ENCODE results near the gene LY6G6F. TPM values are rescaled to one million over a fixed set of nuclear protein-coding genes. Genes with fewer than 3 reads are reported as not detected.

The LY6G6F gene
- total RNA-seq, 2 experiments from 2014 or later = not detected

DNA sequence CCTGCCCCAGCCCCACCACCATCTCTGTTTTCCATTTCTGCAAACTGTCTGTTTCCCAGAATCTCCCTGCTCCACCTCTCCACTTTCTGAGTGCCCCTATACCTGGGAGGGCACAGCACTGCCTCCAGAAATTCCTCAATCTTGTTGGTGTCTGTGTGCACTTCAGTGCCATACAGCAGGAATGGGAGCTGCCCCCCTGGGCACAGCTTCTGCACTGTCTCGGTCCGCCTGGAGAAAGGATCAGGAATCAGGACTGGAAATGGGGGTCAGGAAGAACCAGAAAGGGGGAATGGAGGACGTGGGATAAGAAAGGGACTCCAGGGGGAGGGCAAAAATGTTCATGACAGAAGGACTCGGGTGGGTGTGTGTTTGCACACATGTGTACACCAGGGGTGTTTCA lies 27.1 kb downstream of the LY6G6F start:
- no peaks in the 10 kb centered on the region for H3K27me3 Mint-ChIP-seq
- peak overlapping the region; percentile 85 for H3K27ac Mint-ChIP-seq
- H3K4me3 ChIP-seq (ENCODE audit: low read length) = no peak overlapping the region
- TF ChIP-seq, protein P1, sequence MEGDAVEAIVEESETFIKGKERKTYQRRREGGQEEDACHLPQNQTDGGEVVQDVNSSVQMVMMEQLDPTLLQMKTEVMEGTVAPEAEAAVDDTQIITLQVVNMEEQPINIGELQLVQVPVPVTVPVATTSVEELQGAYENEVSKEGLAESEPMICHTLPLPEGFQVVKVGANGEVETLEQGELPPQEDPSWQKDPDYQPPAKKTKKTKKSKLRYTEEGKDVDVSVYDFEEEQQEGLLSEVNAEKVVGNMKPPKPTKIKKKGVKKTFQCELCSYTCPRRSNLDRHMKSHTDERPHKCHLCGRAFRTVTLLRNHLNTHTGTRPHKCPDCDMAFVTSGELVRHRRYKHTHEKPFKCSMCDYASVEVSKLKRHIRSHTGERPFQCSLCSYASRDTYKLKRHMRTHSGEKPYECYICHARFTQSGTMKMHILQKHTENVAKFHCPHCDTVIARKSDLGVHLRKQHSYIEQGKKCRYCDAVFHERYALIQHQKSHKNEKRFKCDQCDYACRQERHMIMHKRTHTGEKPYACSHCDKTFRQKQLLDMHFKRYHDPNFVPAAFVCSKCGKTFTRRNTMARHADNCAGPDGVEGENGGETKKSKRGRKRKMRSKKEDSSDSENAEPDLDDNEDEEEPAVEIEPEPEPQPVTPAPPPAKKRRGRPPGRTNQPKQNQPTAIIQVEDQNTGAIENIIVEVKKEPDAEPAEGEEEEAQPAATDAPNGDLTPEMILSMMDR (IDR thresholded peaks at IDR 0.05) = no peak
- intact Hi-C loops (cut with DNase I, micrococcal nuclease) = no loop called here
- ChIA-PET CTCF (interaction anchor here (2.0 kb wide), 1 partner anchor 36 kb away, joined by 4 read pairs; no protein-coding TSS in a partner anchor), POLR2A (no interaction called here)
- peak overlapping the region; percentile 89 to 90 for H3K27ac ChIP-seq (ENCODE audit: low read depth in 1 of 2, low read length in 2 of 2)
- DNase-seq (no peak), ATAC-seq (ENCODE audit: poor library complexity) (no peak)
- H3K27me3 ChIP-seq (ENCODE audit: control insufficient read depth in 1 of 2, insufficient read depth in 2 of 2, low read length in 2 of 2) = no peaks in the 10 kb centered on the region
- H3K4me3 Mint-ChIP-seq = peak overlapping the region; percentile 71
- no peaks in the 10 kb centered on the region for H3K9me3 ChIP-seq (ENCODE audit: control insufficient read depth in 1 of 2, insufficient read depth in 1 of 2, low read length in 2 of 2)
- peaks cover 39% of the 10 kb centered on the region for H3K36me3 ChIP-seq (ENCODE audit: insufficient read depth, low read length)
- H3K36me3 Mint-ChIP-seq (ENCODE audit: low read depth) = peaks cover 65% of the 10 kb centered on the region
- H3K4me1 Mint-ChIP-seq (ENCODE audit: low read depth) = peaks cover 83% of the 10 kb centered on the region
- no peaks in the 10 kb centered on the region for H3K9me3 Mint-ChIP-seq
- H3K4me1 ChIP-seq (ENCODE audit: insufficient read depth, low read length) = peaks cover 73% of the 10 kb centered on the region

DNA sequence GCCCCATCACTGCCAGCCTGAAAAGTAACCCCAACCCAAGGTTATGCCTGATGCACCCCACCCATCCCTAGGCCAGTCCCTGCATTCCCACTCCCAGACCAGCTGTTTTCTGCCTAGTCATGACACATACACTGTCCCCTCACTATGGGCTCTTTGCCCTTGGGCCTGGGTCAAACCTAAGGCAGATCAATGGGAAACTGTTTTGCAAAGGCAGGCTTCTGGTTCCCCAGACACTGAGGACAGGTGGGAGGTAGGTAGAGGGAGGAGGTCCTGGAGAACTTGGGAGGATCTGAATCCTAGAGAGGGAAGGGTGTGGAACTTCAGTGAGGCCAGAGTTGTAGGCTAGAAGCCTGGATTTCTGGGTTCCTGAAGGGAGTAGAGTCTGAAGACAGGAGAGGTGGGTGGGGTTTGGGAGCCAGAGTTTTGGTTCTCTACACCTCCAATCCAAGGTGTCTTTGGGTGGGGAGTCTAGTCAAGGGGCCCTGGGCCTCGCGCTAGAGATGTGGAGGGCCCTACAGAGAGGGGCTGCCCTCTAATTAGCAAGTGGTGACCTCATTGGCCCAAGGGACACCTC lies 27.7 kb downstream of the LY6G6F start:
- peaks cover 39% of the 10 kb centered on the region for H3K36me3 ChIP-seq (ENCODE audit: insufficient read depth, low read length)
- TF ChIP-seq, protein P1 (IDR thresholded peaks at IDR 0.05) = no peak
- Mint-ChIP-seq H3K4me3 (peak overlapping the region; percentile 90), H3K4me1 (ENCODE audit: low read depth) (peaks cover 84% of the 10 kb centered on the region), H3K9me3 (no peaks in the 10 kb centered on the region), H3K27me3 (no peaks in the 10 kb centered on the region), H3K36me3 (ENCODE audit: low read depth) (peaks cover 64% of the 10 kb centered on the region), H3K27ac (peak overlapping the region; percentile 85)
- ATAC-seq (ENCODE audit: poor library complexity) = no peak
- no peak for DNase-seq
- POLR2A ChIA-PET = interaction anchor here (0.5 to 1.9 kb wide), 3 partner anchors 80 to 1120 kb away, joined by 4 to 12 read pairs (median 5); partner anchors contain the start of genes HSPA1A and HSPA1L
- no peaks in the 10 kb centered on the region for H3K9me3 ChIP-seq (ENCODE audit: control insufficient read depth in 1 of 2, insufficient read depth in 1 of 2, low read length in 2 of 2)
- CTCF ChIA-PET = interaction anchor here (2.0 kb wide), 1 partner anchor 35 kb away, joined by 4 read pairs; no protein-coding TSS in a partner anchor
- H3K27ac ChIP-seq (ENCODE audit: low read depth in 1 of 2, low read length in 2 of 2) = peak overlapping the region; percentile 89 to 90
- H3K27me3 ChIP-seq (ENCODE audit: control insufficient read depth in 1 of 2, insufficient read depth in 2 of 2, low read length in 2 of 2) = no peaks in the 10 kb centered on the region
- H3K4me1 ChIP-seq (ENCODE audit: insufficient read depth, low read length) = peaks cover 73% of the 10 kb centered on the region
- intact Hi-C loops (cut with DNase I, micrococcal nuclease) = no loop called here
- H3K4me3 ChIP-seq (ENCODE audit: low read length) = peak overlapping the region; percentile 75

DNA sequence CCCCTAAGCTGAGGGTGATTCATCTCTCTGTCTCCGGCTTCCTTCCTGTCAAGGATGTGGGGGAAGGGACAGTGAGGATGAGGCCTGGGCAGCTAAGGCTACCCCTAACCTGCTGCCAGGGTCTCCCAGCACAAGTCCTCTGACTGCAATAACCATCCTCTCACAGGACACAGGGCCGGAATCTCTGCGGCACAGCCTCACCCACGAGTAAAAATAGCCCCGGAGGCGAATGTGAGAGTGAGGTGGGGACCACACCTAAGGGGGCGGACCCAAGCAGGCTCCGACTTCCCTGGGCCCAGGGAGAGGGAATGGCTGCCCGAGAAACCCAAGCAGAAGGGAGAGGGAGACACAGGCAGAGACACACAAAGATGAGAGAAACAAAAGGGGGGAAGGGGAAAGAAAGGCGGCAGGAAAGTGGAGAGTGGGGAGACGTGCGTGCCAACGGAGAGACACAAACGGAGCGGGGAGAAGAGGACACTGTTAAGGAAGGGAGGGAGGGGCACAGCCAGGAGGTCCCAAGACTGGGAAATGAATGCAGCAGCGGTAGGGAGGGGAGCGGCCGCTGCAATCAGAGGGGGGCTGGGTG lies 28.2 kb downstream of the LY6G6F start:
- TF ChIP-seq, protein P1 (IDR thresholded peaks at IDR 0.05) = no peak
- peaks cover 63% of the 10 kb centered on the region for H3K36me3 Mint-ChIP-seq (ENCODE audit: low read depth)
- H3K9me3 ChIP-seq (ENCODE audit: control insufficient read depth in 1 of 2, insufficient read depth in 1 of 2, low read length in 2 of 2) = no peaks in the 10 kb centered on the region

More for the DNA sequence above, 28.2 kb downstream of the LY6G6F start:
- H3K27me3 ChIP-seq (ENCODE audit: control insufficient read depth in 1 of 2, insufficient read depth in 2 of 2, low read length in 2 of 2) = no peaks in the 10 kb centered on the region
- peak overlapping the region; percentile 85 for H3K27ac Mint-ChIP-seq
- H3K4me3 Mint-ChIP-seq = peak overlapping the region; percentile 90
- no peaks in the 10 kb centered on the region for H3K27me3 Mint-ChIP-seq
- H3K27ac ChIP-seq (ENCODE audit: low read depth in 1 of 2, low read length in 2 of 2) = peak overlapping the region; percentile 89 to 90
- no peaks in the 10 kb centered on the region for H3K9me3 Mint-ChIP-seq
- ATAC-seq (ENCODE audit: poor library complexity) (peak; percentile 25), DNase-seq (peak in 11 of 14 experiments; percentile 35 to 87 (median 52))
- ChIA-PET CTCF (interaction anchor here (2.0 kb wide), 1 partner anchor 35 kb away, joined by 4 read pairs; no protein-coding TSS in a partner anchor), POLR2A (interaction anchor here (0.5 to 1.9 kb wide), 6 partner anchors 63 to 1120 kb away, joined by 3 to 12 read pairs (median 4); partner anchors contain the start of genes HSPA1A, HSPA1B and HSPA1L)
- peaks cover 73% of the 10 kb centered on the region for H3K4me1 ChIP-seq (ENCODE audit: insufficient read depth, low read length)
- H3K4me3 ChIP-seq (ENCODE audit: low read length) = peak overlapping the region; percentile 75
- intact Hi-C loops (cut with DNase I, micrococcal nuclease) = loop anchor here in 1 of 2 experiments (5.0 kb wide), 2 partner anchors 33 to 82 kb away; partner anchors contain the start of genes ABHD16A, HSPA1A and HSPA1L
- peaks cover 87% of the 10 kb centered on the region for H3K4me1 Mint-ChIP-seq (ENCODE audit: low read depth)
- peaks cover 39% of the 10 kb centered on the region for H3K36me3 ChIP-seq (ENCODE audit: insufficient read depth, low read length)

Measured in CD4-positive, alpha-beta T cell (primary cell).